Gastrocnemius medialis (tissue), 4 donors: ENCODE results near the gene VIPR2. TPM values are rescaled to one million over a fixed set of nuclear protein-coding genes. Genes with fewer than 3 reads are reported as not detected.

ENCODE experiments used
- ATAC-seq, 2 donors: fragments of 150-250 bp; one replicate each; pipeline ENCODE4 v1.9.1; 2016
- DNase-seq, 2 donors: peaks; one replicate each; pipeline ENCODE4 v3.0.0-alpha.2; 2019
- H3K27ac ChIP-seq, 4 donors: fragments of 200-600 bp; sonication (generic); 1 replicate in 1 of 4; 2 replicates in 3 of 4; pipeline ENCODE4 v1.5.1; 2016 to 2018; ENCODE audit warnings: mild to moderate bottlenecking in 2 of 4, moderate library complexity in 1 of 4
- H3K27me3 ChIP-seq, 3 donors: fragments of 200-600 bp; sonication (generic) in 2 of 3; 1 replicate in 1 of 3; 2 replicates in 2 of 3; pipeline versions ENCODE4 v1.5.1 to v1.6.0; 2016 to 2019; ENCODE audit warnings: mild to moderate bottlenecking in 1 of 3, moderate library complexity in 1 of 3
- H3K36me3 ChIP-seq, 2 donors: fragments of 200-600 bp; sonication (generic) in 1 of 2; one replicate each; pipeline ENCODE4 v1.5.1; 2017 to 2018
- H3K4me1 ChIP-seq, 2 donors: fragments of 200-600 bp; sonication (generic) in 1 of 2; one replicate each; pipeline ENCODE4 v1.5.1; 2016 to 2017; ENCODE audit warnings: mild to moderate bottlenecking in 2 of 2
- H3K4me3 ChIP-seq, 4 donors: fragments of 200-600 bp; sonication (generic) in 3 of 4; 1 replicate in 1 of 4; 2 replicates in 3 of 4; pipeline ENCODE4 v1.5.1; 2016 to 2019; ENCODE audit warnings: mild to moderate bottlenecking in 2 of 4
- H3K9me3 ChIP-seq, 3 donors: fragments of 200-600 bp; sonication (generic) in 2 of 3; 1 replicate in 1 of 3; 2 replicates in 2 of 3; pipeline ENCODE4 v1.5.1; 2016 to 2019
- POLR2A ChIP-seq, 2 donors: fragments of 450-650 bp; IDR thresholded peaks; one replicate each; pipeline ENCODE4 v1.6.1; 2017; ENCODE audit warnings: antibody characterized with exemption in 2 of 2, mild to moderate bottlenecking in 2 of 2, moderate library complexity in 2 of 2
- in situ Hi-C, 4 donors: fragments of 200-750 bp; cut with MboI; loops; one replicate each; pipeline versions ENCODE4 v1.15.0 to v1.8.0; 2017; ENCODE audit warnings: low sequenced_read_pairs in 4 of 4
- intact Hi-C: fragments of 100-400 bp; cut with DNase I; formaldehyde crosslinking; loops from one replicate; pipeline ENCODE4 v1.15.1; 2023; ENCODE audit warnings: low total_unique reads
- total RNA-seq, 4 donors: library from RNA; depleted of rRNA; stranded (reverse); fragments of >200 nt; gene quantifications; one replicate each; pipeline versions ENCODE4 v1.1.0 to v1.2.3, GENCODE V29; 2016
- TF ChIP-seq, protein P1 (sequence below), 5 experiments: fragments of 450-650 bp in 3 of 5; fragments of 200-600 bp in 2 of 5; sonication (generic) in 2 of 5; IDR thresholded peaks in 4 of 5; conservative IDR thresholded peaks in 1 of 5; 1 replicate in 4 of 5; 2 replicates in 1 of 5; pipeline ENCODE4 v1.5.1; 2016 to 2019; ENCODE audit warnings: antibody characterized with exemption in 5 of 5, mild to moderate bottlenecking in 3 of 5, moderate library complexity in 3 of 5

Gene VIPR2
- total RNA-seq, 4 donors from 2014 or later: 0.39 to 2.2 (median 0.80) TPM

DNA sequence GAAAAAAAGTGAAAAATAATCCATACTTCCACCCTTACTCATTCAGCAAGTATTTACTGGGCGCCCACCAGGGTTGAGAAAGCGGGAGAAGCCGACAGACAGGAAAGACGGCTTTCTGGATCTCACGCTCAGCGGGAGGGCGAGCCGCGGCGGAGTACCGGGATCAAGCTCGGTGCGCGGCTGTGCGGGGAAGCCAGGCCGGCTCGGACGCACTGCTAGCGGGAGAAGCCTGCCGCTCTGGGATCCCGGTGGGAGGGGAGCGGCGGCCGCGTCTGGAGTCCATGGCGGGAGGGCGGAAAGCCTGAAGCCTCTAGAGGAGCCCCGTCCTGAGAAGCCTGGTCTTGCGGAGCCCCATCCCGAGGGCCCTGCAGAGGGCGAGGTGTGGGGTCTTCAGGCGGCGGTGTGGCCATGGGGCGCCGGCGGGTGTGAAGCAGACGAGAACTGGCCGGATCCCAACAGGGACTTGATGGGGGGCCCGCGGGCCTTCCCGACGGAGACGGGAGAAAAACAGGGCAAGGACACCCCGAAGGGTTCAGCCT is 82.9 kb downstream of the VIPR2 start:
- H3K4me1 ChIP-seq: no peaks in the 10 kb centered on the region
- no peaks in the 10 kb centered on the region for H3K27me3 ChIP-seq
- in situ Hi-C loops (no loop called here), intact Hi-C loops (no loop called here)
- TF ChIP-seq, protein P1, sequence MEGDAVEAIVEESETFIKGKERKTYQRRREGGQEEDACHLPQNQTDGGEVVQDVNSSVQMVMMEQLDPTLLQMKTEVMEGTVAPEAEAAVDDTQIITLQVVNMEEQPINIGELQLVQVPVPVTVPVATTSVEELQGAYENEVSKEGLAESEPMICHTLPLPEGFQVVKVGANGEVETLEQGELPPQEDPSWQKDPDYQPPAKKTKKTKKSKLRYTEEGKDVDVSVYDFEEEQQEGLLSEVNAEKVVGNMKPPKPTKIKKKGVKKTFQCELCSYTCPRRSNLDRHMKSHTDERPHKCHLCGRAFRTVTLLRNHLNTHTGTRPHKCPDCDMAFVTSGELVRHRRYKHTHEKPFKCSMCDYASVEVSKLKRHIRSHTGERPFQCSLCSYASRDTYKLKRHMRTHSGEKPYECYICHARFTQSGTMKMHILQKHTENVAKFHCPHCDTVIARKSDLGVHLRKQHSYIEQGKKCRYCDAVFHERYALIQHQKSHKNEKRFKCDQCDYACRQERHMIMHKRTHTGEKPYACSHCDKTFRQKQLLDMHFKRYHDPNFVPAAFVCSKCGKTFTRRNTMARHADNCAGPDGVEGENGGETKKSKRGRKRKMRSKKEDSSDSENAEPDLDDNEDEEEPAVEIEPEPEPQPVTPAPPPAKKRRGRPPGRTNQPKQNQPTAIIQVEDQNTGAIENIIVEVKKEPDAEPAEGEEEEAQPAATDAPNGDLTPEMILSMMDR (IDR thresholded peaks at IDR 0.05 in 4 of 5, conservative IDR thresholded peaks at IDR 0.05 in 1 of 5): no peak
- TF ChIP-seq POLR2A (IDR thresholded peaks at IDR 0.05): no peak
- DNase-seq (no peak), ATAC-seq (no peak)
- H3K4me3 ChIP-seq: no peak overlapping the region
- H3K27ac ChIP-seq: no peak overlapping the region
- no peaks in the 10 kb centered on the region for H3K9me3 ChIP-seq
- no peaks in the 10 kb centered on the region for H3K36me3 ChIP-seq

DNA sequence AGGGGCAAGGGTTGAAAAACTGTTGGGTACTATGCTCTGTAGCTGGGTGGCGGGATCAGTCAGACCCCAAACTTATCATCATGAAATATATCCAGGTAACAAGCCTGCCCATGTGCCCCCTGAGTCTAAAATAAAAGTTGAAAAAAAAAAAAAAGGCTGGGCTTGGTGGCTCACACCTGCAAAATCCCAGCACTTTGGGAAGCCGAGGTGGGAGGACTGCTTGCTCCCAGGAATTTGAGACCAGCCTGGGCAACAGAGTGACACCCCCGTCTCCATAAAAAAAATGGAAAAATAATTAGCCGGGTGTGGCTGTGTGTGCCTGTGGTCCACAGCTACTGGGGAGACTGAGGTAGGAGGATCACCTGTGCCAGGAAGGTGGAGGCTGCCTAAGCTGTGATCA is 83.5 kb downstream of the VIPR2 start:
- Histone ChIP-seq H3K27ac (no peak overlapping the region), H3K36me3 (no peaks in the 10 kb centered on the region), H3K27me3 (no peaks in the 10 kb centered on the region), H3K4me1 (no peaks in the 10 kb centered on the region), H3K9me3 (no peaks in the 10 kb centered on the region), H3K4me3 (no peak overlapping the region)
- in situ Hi-C loops: no loop called here
- ATAC-seq: no peak
- intact Hi-C loops: no loop called here
- DNase-seq: no peak
- no peak for TF ChIP-seq POLR2A (IDR thresholded peaks at IDR 0.05)
- TF ChIP-seq, protein P1 (IDR thresholded peaks at IDR 0.05 in 4 of 5, conservative IDR thresholded peaks at IDR 0.05 in 1 of 5): no peak

DNA sequence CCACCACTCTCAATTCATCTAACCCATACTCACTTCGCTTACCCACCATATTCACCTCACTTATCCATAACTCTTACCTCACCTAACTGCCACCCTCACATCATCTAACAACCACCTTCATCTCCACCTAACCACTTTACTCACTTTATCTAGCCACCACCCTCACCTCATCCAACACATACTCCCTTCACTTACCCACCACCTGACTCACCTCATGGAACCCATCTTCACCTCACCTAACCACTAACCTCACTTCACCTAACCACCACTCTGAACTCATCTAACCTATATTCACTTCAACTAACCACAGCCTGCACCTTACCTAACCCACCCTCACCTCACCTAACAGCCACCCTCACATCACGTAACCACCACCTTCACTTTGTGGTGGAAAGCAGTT is 84.2 kb downstream of the VIPR2 start:
- no peaks in the 10 kb centered on the region for H3K27me3 ChIP-seq
- no peak overlapping the region for H3K4me3 ChIP-seq
- H3K27ac ChIP-seq: no peak overlapping the region
- no peak for DNase-seq
- H3K4me1 ChIP-seq: no peaks in the 10 kb centered on the region
- no peak for TF ChIP-seq POLR2A (IDR thresholded peaks at IDR 0.05)
- TF ChIP-seq, protein P1 (IDR thresholded peaks at IDR 0.05 in 4 of 5, conservative IDR thresholded peaks at IDR 0.05 in 1 of 5): no peak
- in situ Hi-C loops (no loop called here), intact Hi-C loops (no loop called here)
- no peaks in the 10 kb centered on the region for H3K36me3 ChIP-seq
- H3K9me3 ChIP-seq: no peaks in the 10 kb centered on the region
- no peak for ATAC-seq

DNA sequence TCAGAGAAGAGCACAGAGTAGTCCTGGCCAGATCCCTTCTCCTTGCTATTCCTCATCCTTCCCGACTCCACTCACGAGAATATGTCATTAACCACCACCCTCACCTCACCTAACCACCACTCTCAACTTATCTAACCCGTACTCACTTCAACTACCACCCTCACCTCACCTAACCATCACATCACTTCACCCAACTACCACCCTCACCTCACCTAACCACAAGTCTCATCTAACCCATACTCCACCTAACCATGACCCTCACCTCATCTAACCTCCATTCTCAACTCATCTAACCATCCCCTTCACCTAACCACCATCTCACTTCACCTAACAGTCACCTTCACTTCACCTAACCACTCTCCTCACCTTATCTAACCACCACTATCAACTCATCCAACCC is 85.0 kb downstream of the VIPR2 start:
- Histone ChIP-seq H3K4me3 (no peak overlapping the region), H3K9me3 (no peaks in the 10 kb centered on the region), H3K4me1 (no peaks in the 10 kb centered on the region), H3K27me3 (no peaks in the 10 kb centered on the region), H3K36me3 (no peaks in the 10 kb centered on the region), H3K27ac (no peak overlapping the region)
- no peak for TF ChIP-seq POLR2A (IDR thresholded peaks at IDR 0.05)
- TF ChIP-seq, protein P1 (IDR thresholded peaks at IDR 0.05 in 4 of 5, conservative IDR thresholded peaks at IDR 0.05 in 1 of 5): no peak
- ATAC-seq (no peak), DNase-seq (no peak)
- in situ Hi-C loops (no loop called here), intact Hi-C loops (no loop called here)

DNA sequence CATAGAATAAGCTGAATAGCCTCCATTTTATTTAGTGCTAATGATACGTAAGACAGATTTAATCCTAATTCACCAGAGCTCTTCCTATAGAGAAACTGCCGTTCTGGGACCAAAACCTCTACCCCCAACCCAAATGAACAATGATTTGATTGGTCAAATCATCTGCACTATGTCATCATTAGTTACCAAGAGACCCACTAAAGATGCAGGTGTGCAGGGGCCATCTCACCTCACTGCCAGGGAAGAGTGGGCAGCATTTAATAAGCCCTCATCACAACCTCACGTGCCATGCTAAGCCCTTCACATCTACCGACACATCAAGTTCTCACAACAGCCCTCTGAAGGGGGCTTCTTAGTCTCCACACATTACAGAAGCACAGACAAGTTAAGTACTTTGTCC is 87.0 kb downstream of the VIPR2 start:
- no peak overlapping the region for H3K4me3 ChIP-seq
- H3K27ac ChIP-seq: no peak overlapping the region
- intact Hi-C loops (no loop called here), in situ Hi-C loops (no loop called here)
- no peaks in the 10 kb centered on the region for H3K4me1 ChIP-seq
- no peak for DNase-seq
- H3K36me3 ChIP-seq: no peaks in the 10 kb centered on the region
- TF ChIP-seq, protein P1 (IDR thresholded peaks at IDR 0.05 in 4 of 5, conservative IDR thresholded peaks at IDR 0.05 in 1 of 5): no peak
- TF ChIP-seq POLR2A (IDR thresholded peaks at IDR 0.05): no peak
- ATAC-seq: no peak
- no peaks in the 10 kb centered on the region for H3K9me3 ChIP-seq
- no peaks in the 10 kb centered on the region for H3K27me3 ChIP-seq
